Vagina (tissue), 2 donors: Measurements from ENCODE around the gene UCHL3. TPM values are rescaled to one million over a fixed set of nuclear protein-coding genes. Genes with fewer than 3 reads are reported as not detected.

Source experiments
- DNase-seq, 2 donors: peaks; one replicate each; pipeline ENCODE4 v3.0.0-alpha.2; 2017; ENCODE audit errors: extremely low spot score in 2 of 2
- H3K27ac ChIP-seq: fragments of 200-600 bp; sonication (generic); one replicate; pipeline ENCODE4 v1.5.1; 2019
- H3K27me3 ChIP-seq: fragments of 200-600 bp; sonication (generic); one replicate; pipeline ENCODE4 v1.5.1; 2019
- H3K36me3 ChIP-seq, 2 donors: fragments of 200-600 bp; sonication (generic); one replicate each; pipeline ENCODE4 v1.5.1; 2017 to 2019
- H3K4me1 ChIP-seq: fragments of 200-600 bp; sonication (generic); one replicate; pipeline ENCODE4 v1.5.1; 2019
- H3K4me3 ChIP-seq, 2 donors: fragments of 200-600 bp; sonication (generic); 1 replicate in 1 of 2; 2 replicates in 1 of 2; pipeline ENCODE4 v1.5.1; 2016 to 2019
- H3K9me3 ChIP-seq: fragments of 200-600 bp; sonication (generic); one replicate; pipeline ENCODE4 v1.5.1; 2019
- POLR2A ChIP-seq, 2 donors: fragments of 450-650 bp; IDR thresholded peaks; one replicate each; pipeline ENCODE4 v1.6.1; 2017; ENCODE audit warnings: antibody characterized with exemption in 2 of 2, mild to moderate bottlenecking in 2 of 2, moderate library complexity in 2 of 2
- POLR2AphosphoS5 ChIP-seq, 2 donors: sonication (generic); formaldehyde crosslinking; IDR thresholded peaks; one replicate each; pipeline ENCODE4 v1.9.0; 2017; ENCODE audit warnings: antibody characterized with exemption in 2 of 2, mild to moderate bottlenecking in 2 of 2, low read depth in 1 of 2; ENCODE audit not compliant: insufficient read depth in 1 of 2
- intact Hi-C: fragments of 100-400 bp; cut with DNase I; formaldehyde crosslinking; loops from one replicate; pipeline ENCODE4 v1.15.1; 2023
- total RNA-seq: library from RNA; depleted of rRNA; stranded (reverse); fragments of >200 nt; gene quantifications from one replicate; pipeline ENCODE4 v1.2.3, GENCODE V29; 2016
- TF ChIP-seq, protein P1 (sequence below), 3 experiments: fragments of 450-650 bp in 2 of 3; fragments of 200-600 bp in 1 of 3; sonication (generic) in 1 of 3; IDR thresholded peaks; one replicate each; pipeline ENCODE4 v1.5.1; 2017 to 2019; ENCODE audit warnings: antibody characterized with exemption in 3 of 3, mild to moderate bottlenecking in 2 of 3, moderate library complexity in 2 of 3

UCHL3 gene
- total RNA-seq, 1 donor from 2014 or later = 5.6 TPM

DNA sequence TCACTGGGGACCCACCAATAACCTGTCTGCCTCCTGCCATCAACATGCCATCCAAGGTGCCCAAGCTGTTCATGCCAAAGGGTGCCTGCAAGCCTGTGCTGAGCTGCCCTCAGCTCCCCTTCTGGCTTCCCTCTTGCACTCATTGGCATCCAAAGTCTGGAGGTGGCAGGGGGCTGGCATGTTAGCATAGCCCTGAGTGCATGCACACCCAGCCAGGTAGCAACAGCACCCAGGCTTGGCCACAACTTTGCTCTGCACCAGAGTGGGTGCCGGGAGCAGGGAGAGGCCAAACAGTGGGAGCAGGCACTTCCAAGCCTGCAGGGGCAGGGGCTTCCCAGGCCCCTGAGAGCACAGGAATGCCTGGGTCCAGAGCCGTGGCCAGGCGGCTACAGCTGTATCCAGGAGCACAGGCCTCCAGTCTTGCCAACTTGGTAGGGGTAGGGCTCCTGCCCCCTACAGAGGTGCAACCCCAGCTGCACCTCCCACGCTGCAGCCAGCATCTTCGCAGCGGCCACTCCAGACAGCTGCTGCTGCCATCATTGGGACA, 41.5 kb upstream of the UCHL3 start:
- intact Hi-C loops = no loop called here
- DNase-seq = no peak
- Histone ChIP-seq H3K9me3 (no peaks in the 10 kb centered on the region), H3K36me3 (no peaks in the 10 kb centered on the region), H3K27me3 (no peaks in the 10 kb centered on the region), H3K4me1 (no peaks in the 10 kb centered on the region), H3K4me3 (no peak overlapping the region), H3K27ac (no peak overlapping the region)
- TF ChIP-seq POLR2AphosphoS5 (IDR thresholded peaks at IDR 0.05; ENCODE audit: insufficient read depth in 1 of 2, low read depth in 1 of 2) = no peak
- no peak for TF ChIP-seq POLR2A (IDR thresholded peaks at IDR 0.05)
- TF ChIP-seq, protein P1, sequence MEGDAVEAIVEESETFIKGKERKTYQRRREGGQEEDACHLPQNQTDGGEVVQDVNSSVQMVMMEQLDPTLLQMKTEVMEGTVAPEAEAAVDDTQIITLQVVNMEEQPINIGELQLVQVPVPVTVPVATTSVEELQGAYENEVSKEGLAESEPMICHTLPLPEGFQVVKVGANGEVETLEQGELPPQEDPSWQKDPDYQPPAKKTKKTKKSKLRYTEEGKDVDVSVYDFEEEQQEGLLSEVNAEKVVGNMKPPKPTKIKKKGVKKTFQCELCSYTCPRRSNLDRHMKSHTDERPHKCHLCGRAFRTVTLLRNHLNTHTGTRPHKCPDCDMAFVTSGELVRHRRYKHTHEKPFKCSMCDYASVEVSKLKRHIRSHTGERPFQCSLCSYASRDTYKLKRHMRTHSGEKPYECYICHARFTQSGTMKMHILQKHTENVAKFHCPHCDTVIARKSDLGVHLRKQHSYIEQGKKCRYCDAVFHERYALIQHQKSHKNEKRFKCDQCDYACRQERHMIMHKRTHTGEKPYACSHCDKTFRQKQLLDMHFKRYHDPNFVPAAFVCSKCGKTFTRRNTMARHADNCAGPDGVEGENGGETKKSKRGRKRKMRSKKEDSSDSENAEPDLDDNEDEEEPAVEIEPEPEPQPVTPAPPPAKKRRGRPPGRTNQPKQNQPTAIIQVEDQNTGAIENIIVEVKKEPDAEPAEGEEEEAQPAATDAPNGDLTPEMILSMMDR (IDR thresholded peaks at IDR 0.05) = no peak

DNA sequence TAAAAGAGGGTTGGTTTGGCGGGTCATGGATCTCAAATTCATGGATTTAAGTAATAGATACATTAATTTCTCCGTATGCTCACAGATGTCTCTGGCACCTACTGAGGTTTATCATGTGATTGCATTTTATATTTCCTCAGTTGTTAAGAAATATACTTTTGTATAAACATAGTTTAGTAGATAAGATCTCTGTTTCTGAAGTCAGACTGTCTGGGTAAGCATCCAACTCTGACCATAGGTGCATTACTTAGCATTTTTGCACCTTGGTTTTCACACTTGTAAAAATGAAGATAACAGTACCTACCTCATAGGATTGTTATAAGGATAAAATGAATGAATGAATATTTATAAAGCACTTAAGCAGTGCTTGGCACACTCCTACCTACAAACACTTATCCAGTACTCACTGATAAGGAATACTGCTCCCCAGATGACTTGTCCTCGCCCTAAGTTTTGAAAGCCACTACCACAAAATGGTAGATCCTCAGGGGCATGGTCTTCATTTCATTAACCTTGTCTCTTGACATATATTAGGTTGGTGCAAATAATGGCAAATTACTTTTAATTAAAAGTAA, 38.5 kb upstream of the UCHL3 start:
- no peak for DNase-seq
- Histone ChIP-seq H3K36me3 (no peaks in the 10 kb centered on the region), H3K27ac (no peak overlapping the region), H3K27me3 (no peaks in the 10 kb centered on the region), H3K4me3 (no peak overlapping the region), H3K4me1 (no peaks in the 10 kb centered on the region), H3K9me3 (no peaks in the 10 kb centered on the region)
- TF ChIP-seq, protein P1 (IDR thresholded peaks at IDR 0.05) = no peak
- TF ChIP-seq POLR2A (IDR thresholded peaks at IDR 0.05) (no peak), POLR2AphosphoS5 (IDR thresholded peaks at IDR 0.05; ENCODE audit: insufficient read depth in 1 of 2, low read depth in 1 of 2) (no peak)
- intact Hi-C loops = no loop called here

DNA sequence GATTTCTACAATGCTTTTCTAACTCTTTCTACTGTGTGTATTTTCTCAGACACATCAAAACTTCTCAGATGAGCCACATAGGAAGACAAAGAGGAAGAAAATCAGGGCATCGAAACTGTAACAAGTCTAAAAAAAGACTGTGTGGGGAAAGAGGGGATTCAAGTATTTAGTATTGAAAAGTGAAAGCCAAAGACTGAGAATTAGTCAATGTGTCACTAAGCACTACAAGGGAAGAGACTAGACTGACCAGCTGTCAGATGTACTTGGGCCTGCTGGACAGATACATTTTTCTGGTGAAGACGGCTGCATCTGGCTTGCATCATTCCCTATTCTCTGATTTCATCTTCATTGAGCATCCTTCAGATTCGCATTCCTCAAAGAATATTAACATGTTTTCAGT, 37.3 kb upstream of the UCHL3 start:
- Histone ChIP-seq H3K27me3 (no peaks in the 10 kb centered on the region), H3K36me3 (no peaks in the 10 kb centered on the region), H3K27ac (no peak overlapping the region), H3K9me3 (no peaks in the 10 kb centered on the region), H3K4me3 (no peak overlapping the region), H3K4me1 (no peaks in the 10 kb centered on the region)
- TF ChIP-seq POLR2A (IDR thresholded peaks at IDR 0.05) (no peak), POLR2AphosphoS5 (IDR thresholded peaks at IDR 0.05; ENCODE audit: insufficient read depth in 1 of 2, low read depth in 1 of 2) (no peak)
- TF ChIP-seq, protein P1 (IDR thresholded peaks at IDR 0.05) = no peak
- intact Hi-C loops = no loop called here
- DNase-seq = no peak

DNA sequence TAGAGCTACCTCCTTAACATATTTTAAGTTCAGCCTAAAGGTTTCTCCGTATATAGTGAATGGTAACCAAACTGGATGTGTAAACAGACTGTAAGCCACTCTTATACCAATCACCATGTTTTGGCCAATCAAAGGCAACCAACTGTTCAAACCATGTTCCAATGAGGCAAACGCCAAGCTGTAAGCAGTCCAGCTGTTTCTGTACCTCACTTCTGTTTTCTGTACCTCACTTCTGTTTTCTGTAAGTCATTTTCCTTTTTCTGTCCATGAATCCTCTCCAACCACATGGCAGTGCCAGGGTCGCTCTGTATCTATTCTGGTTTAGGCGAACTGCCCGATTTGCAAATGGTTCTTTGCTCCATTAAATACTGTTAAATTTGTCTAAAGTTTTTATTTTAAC, 36.3 kb upstream of the UCHL3 start:
- no peaks in the 10 kb centered on the region for H3K27me3 ChIP-seq
- H3K9me3 ChIP-seq = no peaks in the 10 kb centered on the region
- H3K4me3 ChIP-seq = no peak overlapping the region
- no peaks in the 10 kb centered on the region for H3K36me3 ChIP-seq
- no peak overlapping the region for H3K27ac ChIP-seq
- no peaks in the 10 kb centered on the region for H3K4me1 ChIP-seq
- TF ChIP-seq, protein P1 (IDR thresholded peaks at IDR 0.05) = no peak
- TF ChIP-seq POLR2A (IDR thresholded peaks at IDR 0.05) = no peak
- no peak for TF ChIP-seq POLR2AphosphoS5 (IDR thresholded peaks at IDR 0.05; ENCODE audit: insufficient read depth in 1 of 2, low read depth in 1 of 2)
- intact Hi-C loops = no loop called here
- DNase-seq = no peak
